ENCODE data around the gene MAP2. TPM values are rescaled to one million over a fixed set of nuclear protein-coding genes. Genes with fewer than 3 reads are reported as not detected.

MAP2 gene
- total and polyA plus RNA-seq, 9 donors, result 5.4 to 23.9 (median 9.6) TPM

DNA sequence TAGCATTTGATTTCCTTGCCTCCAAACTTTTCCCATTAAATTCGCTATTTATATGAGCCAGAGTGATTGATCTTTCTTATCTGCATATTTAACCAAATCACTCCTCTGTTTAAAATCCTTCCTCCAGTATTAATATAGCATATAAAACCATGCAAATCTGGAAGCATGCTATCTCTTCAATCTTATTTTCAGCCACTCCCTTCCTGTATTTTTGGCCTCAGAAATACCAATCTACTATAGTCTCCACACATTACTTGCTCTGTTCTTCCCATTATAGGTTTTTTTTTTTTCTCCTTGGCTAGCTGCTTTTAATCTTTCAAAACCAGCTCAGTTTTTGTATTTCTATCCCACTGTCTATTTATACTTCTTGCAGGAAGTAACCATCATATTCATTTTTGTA, 19.1 kb downstream of the MAP2 start:
- Histone ChIP-seq H3K9me3 (no peaks in the 10 kb centered on the region), H3K4me3 (no peak overlapping the region), H3K27me3 (no peaks in the 10 kb centered on the region), H3K36me3 (no peaks in the 10 kb centered on the region), H3K4me1 (ENCODE audit: insufficient read depth) (no peaks in the 10 kb centered on the region), H3K27ac (no peak overlapping the region)
- DNase-seq, result no peak
- intact Hi-C loops (cut with DNase I), result no loop called here
- 85 to 88% (median 87%) methylated on average over 1 of the region's 1 CpG for WGBS, 3 donors
- TF ChIP-seq POLR2A (IDR thresholded peaks at IDR 0.05) (no peak), EP300 (IDR thresholded peaks at IDR 0.05) (no peak)
- TF ChIP-seq, protein P1, sequence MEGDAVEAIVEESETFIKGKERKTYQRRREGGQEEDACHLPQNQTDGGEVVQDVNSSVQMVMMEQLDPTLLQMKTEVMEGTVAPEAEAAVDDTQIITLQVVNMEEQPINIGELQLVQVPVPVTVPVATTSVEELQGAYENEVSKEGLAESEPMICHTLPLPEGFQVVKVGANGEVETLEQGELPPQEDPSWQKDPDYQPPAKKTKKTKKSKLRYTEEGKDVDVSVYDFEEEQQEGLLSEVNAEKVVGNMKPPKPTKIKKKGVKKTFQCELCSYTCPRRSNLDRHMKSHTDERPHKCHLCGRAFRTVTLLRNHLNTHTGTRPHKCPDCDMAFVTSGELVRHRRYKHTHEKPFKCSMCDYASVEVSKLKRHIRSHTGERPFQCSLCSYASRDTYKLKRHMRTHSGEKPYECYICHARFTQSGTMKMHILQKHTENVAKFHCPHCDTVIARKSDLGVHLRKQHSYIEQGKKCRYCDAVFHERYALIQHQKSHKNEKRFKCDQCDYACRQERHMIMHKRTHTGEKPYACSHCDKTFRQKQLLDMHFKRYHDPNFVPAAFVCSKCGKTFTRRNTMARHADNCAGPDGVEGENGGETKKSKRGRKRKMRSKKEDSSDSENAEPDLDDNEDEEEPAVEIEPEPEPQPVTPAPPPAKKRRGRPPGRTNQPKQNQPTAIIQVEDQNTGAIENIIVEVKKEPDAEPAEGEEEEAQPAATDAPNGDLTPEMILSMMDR (IDR thresholded peaks at IDR 0.05), result no peak

DNA sequence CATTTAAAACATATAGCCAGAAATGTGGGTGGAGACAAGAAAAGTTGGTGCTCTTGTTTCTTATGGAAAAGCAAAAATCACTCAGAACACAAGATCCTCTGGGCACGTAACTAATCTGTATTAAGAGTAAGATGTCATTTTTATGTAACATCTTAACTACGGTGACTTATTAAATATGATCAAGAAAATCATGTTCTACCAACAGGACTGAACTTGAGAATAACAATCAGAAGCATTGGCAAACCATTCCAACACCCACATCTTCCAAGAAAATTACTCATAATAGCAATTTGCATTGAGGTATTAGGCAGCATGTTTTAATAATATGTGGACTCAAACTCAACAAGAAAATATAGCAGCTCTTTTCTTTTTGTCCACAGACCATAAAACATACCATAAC, 21.6 kb downstream of the MAP2 start:
- H3K9me3 ChIP-seq, result no peaks in the 10 kb centered on the region
- WGBS, 3 donors, result 86 to 92% (median 89%) methylated on average over 2 of the region's 2 CpGs
- no peak overlapping the region for H3K27ac ChIP-seq
- DNase-seq, result no peak
- H3K4me1 ChIP-seq (ENCODE audit: insufficient read depth), result no peaks in the 10 kb centered on the region
- no peak overlapping the region for H3K4me3 ChIP-seq
- intact Hi-C loops (cut with DNase I), result no loop called here
- TF ChIP-seq, protein P1 (IDR thresholded peaks at IDR 0.05), result no peak
- TF ChIP-seq POLR2A (IDR thresholded peaks at IDR 0.05) (no peak), EP300 (IDR thresholded peaks at IDR 0.05) (no peak)
- no peaks in the 10 kb centered on the region for H3K36me3 ChIP-seq
- no peaks in the 10 kb centered on the region for H3K27me3 ChIP-seq

DNA sequence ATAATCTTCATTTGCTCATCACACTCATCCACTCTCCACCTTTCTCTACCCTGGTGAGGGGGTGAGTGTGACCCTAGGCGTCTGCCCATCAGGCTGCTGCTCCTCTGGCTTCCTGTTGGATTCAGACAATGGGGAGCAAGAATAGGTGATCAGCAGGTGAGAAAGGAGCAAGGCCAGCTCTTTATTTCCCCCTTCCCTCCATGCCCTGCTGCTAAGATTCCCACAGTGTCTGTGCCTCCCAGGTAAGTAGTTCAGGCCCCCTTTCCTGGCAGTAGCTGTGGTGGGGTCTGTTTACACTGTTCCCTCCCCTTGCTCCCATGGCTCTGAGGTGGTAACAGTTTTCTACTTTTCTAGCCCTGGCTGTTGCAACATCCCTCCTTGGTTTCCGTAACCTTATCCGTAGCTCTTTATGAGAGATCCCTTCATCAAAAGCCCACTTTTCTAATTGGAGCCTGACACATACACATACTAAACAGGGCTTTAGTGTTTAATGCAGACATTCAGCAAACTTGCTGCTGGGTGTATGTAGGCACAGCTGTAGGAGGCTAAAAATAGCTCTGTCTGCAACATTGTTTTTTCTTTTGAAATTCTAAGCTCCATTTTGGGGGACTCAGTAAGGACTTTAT, 27.5 kb downstream of the MAP2 start:
- no peaks in the 10 kb centered on the region for H3K27me3 ChIP-seq
- no peak overlapping the region for H3K27ac ChIP-seq
- no peaks in the 10 kb centered on the region for H3K9me3 ChIP-seq
- 94 to 96% (median 96%) methylated on average over 3 of the region's 3 CpGs for WGBS, 3 donors
- TF ChIP-seq EP300 (IDR thresholded peaks at IDR 0.05) (no peak), POLR2A (IDR thresholded peaks at IDR 0.05) (no peak)
- TF ChIP-seq, protein P1 (IDR thresholded peaks at IDR 0.05), result no peak
- intact Hi-C loops (cut with DNase I), result no loop called here
- H3K4me1 ChIP-seq (ENCODE audit: insufficient read depth), result no peaks in the 10 kb centered on the region
- DNase-seq, result no peak
- H3K4me3 ChIP-seq, result no peak overlapping the region
- H3K36me3 ChIP-seq, result no peaks in the 10 kb centered on the region

DNA sequence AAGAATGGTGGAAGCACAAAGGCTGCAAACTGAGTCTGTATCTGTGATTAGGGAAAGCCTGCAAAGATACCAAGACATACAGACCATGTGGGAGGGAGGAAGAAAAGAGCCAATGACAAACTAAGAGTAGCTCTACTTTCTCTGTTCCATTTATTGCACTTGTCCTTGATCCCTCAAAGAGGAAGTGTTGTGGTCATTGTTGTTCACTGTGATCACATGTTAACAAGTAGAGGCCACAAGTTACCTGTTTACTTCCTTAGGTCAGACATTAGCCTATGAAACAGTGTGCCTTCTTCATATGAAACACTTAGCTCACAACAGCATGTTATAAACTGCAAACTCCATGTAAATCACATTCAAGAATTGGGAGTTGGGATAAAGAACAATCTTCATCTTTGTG, 32.6 kb downstream of the MAP2 start:
- Histone ChIP-seq H3K27ac (no peak overlapping the region), H3K4me1 (ENCODE audit: insufficient read depth) (no peaks in the 10 kb centered on the region), H3K36me3 (no peaks in the 10 kb centered on the region), H3K9me3 (no peaks in the 10 kb centered on the region), H3K27me3 (no peaks in the 10 kb centered on the region), H3K4me3 (no peak overlapping the region)
- DNase-seq, result no peak
- TF ChIP-seq EP300 (IDR thresholded peaks at IDR 0.05) (no peak), POLR2A (IDR thresholded peaks at IDR 0.05) (no peak)
- TF ChIP-seq, protein P1 (IDR thresholded peaks at IDR 0.05), result no peak
- intact Hi-C loops (cut with DNase I), result no loop called here

Data from ovary (tissue), 9 donors.